HG03460 (cell line): ENCODE data around the gene ITIH1.

ENCODE experiments used
- ATAC-seq: cut with Tn5 transposase; IDR thresholded peaks from one replicate; pipeline ENCODE4 v1.9.1; 2021; ENCODE audit not compliant: unreplicated experiment

ITIH1 gene

DNA sequence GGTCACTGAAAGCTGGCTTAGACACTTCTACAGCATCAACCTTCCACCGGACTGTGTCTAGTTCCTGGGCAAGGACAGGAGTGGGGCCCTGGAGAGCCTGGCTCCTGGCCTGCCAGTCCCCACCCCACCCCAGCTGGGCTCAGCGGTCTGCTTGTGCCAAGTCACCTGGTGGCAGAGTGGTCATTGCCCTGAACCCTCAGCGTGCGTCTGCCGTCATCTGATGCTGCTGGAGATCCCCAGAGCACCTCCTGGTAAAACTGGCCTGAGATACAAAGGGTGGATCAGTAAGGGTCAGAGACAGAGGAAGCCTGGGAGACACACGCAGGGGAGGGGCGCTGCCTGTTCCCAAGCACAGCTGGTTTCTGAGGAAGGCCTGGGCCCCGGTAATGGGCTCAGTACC is 36.4 kb downstream of the ITIH1 start:
- no peak for ATAC-seq

DNA sequence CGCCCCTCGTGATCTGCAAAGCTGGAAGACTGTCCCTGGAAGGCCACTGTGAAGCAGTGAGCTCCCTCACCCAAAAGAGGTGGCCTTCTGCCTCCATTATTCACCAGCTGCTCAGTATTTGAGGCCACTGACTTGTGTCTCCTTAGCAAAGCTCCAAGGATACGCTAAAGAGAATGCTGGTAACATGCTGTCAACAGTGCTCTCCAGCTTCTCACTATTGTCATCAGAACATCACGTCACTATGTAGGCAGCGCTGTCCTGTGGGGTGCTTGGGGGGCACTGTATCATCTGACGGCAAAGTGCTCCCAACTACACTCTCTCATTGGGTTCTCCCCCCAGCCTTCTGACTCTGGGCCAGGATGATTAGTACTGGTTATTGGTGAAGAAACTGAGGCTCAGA is 38.8 kb downstream of the ITIH1 start:
- ATAC-seq, result no peak

DNA sequence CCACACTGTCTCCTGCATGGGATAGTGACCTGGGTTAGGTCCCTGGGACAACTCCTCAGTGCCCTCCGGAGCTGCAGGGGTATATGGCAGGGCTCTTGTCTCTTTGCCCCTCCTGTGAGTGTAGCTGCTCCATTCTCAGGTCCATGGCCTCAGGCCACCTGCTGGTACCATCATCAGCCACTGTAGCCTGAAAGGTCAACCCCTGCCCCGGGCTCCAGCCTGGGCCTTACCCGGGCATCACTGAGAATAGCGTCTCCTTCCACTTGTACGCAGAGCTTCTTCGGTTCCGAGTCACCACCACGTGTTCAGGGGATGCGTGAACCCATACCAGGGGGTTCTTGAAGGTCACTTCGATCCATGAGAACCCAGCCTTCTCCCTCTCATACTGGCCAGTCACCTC is 39.3 kb downstream of the ITIH1 start:
- ATAC-seq, result no peak

DNA sequence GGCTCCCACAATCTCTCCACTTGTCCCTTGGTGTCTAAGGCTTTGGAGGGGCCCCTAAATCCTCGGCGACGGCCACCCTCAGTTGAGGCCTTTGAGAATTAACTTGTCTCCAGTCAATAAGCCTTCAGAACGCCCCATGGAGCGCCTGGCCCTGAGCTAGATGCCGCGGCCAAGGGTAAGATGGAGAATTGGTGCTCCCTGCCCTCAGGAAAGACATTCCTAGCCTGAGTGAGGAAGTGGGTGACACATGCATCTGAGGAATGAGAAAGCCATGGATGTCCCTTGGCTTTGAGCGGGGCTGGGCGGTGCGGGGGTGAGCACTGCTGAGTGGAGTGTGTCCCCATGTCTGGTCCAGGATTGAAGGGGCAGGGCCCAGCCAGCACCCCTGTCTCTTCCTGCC is 39.8 kb downstream of the ITIH1 start:
- ATAC-seq, result no peak

GRCh38 chr3:52817860-52818259 is 40.5 kb downstream of the ITIH1 start:
- no peak for ATAC-seq

DNA sequence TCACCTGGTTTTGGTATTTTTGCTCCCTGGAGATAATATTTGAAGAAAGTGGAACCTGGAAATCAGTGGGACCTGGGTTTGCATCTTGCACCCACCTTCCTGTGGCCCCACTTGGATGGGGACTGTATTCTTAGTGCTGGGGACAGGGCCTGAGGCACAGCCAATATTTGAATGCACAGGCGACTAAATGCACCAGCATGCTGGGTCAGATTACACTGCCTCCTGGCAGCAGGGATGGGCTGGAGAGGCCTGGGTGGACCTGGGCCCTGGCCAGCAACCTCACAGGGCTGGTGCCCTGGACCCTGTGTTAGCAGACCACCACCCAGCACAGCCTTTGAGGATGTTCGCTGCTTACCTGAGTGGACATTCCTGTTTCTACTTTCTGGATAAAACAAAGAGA is 42.5 kb downstream of the ITIH1 start:
- no peak for ATAC-seq

GRCh38 chr3:52820736-52821135 is 43.3 kb downstream of the ITIH1 start:
- ATAC-seq, result no peak

DNA sequence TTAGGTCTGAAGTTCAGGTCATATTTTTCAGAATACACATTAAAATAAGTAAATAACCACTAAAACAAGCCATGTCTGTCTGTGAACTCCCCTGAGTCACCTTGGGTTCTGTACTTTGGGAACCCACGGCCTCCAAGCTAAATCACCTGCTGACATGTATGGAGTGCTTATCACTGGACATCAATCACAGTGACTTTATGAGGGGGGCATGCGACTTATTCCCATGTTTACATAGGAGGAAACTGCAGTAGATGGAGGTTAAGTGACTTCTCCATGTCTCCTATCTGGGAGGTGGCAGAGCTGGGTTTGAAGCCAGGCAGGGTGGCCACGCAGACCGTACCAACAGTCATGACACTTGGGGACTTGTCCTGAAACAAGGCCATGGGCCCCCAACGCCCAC is 45.0 kb downstream of the ITIH1 start:
- ATAC-seq, result no peak

- ATAC-seq, result no peak
Observed at GRCh38 chr3:52824037-52824436, 46.6 kb downstream of the ITIH1 start.

DNA sequence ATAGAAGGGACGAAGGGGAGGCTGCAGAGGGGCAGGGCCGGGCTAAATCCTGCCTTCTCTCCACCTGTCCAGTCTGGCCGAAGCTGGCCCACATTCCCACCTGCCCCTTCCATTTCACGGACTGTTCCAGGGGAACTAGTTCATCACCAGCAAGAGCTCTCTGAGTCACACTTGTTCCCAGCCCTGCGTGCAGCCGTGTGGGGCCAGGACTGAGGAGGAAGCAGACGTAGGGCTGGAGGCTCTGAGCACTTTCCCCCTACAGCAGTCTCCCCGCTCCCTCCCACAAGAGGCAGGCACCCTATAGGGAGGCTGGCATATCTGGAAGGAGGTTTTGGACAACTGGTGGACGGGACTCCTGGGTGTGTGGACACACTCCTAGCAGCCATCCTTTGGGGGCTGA is 50.0 kb downstream of the ITIH1 start:
- ATAC-seq, result no peak

DNA sequence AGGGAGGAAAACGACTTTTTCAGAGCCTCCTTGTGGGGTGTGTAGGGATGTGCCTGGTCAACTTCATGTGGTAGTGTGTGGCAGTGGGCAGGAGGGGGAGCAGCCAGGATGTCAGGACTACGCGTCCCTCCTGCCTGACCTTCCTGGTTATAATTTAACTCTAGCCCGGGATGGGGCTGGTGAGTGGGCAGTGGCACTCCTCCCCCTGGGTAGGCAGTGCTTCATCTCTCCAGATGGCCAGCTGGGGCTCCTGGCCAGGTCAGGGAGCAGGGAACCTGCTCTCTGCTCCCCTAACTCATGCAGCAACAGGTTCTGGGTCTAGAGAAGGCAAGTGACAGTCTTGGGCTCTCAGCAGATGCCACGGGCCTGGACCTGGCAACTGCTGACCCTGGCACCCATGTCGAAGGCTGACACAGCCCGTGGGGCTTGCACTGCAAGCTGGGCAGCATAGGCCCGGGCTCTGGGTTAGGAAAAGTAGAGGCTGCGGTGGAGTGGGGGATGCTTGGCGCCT is 50.5 kb downstream of the ITIH1 start:
- ATAC-seq, result no peak

DNA sequence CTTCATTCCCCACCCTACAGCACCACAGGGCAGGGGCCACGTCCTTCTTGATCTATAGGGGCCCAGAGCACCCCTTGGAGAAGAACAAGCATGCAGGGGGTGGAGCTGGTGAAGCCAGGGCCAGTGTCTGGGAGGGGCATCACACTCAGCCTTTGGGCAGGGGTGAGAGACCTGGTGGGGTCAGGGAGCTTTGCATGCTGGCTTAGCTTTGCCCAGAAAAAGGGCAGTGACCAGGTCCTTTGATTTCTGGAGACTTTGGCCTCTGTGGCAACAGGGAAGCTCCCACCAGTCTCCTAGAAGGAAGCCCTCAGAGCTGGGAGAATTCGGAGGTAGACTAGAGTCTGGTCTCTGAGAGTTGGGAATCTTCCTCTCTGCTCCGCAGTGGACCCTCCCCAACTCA is 52.1 kb downstream of the ITIH1 start:
- ATAC-seq, result no peak

DNA sequence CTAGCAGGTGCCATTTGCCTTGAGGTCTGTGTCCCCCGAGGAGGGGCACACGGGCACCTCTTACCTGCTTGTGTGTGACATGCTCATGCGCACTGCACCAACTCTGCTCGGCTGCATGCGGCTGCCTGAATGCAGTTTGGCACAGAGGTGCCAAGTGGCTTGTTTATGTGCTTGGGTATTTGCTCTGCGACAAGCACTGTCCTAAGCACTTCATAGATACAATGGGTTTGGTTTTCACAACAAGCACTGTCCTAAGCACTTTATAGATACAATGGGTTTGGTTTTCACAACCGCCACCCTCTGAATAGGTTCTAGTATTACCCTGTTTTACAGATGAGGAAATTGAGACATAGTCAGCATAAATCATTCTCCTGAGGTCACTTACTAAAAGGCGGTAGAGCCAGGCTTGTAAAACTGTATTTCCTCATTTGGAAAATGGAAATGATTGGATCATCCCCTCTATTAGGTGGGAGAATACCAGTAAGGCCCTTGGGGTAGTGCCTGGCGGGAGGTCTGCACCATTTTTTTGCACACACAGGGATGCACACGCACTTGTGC is 52.6 kb downstream of the ITIH1 start:
- ATAC-seq, result no peak

DNA sequence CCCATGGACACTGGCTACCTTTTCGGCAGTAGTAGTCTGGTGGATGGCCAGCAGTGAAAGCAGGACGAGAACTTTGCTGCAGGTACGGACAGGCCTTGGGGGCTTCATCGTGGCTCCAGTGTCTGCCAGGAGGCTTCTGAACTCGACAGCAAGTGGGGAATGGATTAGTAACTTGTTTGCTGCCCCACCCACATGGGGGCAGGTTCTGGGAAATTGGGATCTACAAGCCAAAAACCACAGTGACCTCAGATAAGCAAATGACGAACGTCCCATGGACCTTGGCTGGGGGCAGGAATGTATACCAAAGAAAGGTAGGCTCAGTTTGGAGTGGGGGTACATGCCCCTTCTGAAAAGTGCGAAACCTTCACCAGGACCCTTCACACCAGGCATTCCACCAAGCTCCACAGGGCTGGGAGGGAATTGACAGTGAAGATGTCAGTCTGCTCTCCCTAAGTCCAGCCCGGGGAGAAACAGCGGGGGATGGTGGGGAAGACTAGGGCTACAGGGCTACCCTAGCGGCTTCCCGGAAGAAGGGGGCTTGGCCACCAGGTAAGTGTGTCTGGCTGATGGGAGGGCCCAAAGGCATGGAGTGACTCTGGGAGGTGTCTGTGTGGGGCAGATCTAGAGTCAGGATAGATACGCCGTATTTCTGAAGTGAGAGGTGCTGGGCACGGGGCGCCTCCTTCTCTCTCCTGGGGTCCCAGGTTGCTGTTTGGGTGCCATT is 53.3 kb downstream of the ITIH1 start, which contains the start of gene ITIH4:
TSS of gene ITIH4 (minus strand) at position 138 of the 724 bp plus-strand sequence. CDS start at position 108, 30 bp downstream.
- ATAC-seq, result no peak

DNA sequence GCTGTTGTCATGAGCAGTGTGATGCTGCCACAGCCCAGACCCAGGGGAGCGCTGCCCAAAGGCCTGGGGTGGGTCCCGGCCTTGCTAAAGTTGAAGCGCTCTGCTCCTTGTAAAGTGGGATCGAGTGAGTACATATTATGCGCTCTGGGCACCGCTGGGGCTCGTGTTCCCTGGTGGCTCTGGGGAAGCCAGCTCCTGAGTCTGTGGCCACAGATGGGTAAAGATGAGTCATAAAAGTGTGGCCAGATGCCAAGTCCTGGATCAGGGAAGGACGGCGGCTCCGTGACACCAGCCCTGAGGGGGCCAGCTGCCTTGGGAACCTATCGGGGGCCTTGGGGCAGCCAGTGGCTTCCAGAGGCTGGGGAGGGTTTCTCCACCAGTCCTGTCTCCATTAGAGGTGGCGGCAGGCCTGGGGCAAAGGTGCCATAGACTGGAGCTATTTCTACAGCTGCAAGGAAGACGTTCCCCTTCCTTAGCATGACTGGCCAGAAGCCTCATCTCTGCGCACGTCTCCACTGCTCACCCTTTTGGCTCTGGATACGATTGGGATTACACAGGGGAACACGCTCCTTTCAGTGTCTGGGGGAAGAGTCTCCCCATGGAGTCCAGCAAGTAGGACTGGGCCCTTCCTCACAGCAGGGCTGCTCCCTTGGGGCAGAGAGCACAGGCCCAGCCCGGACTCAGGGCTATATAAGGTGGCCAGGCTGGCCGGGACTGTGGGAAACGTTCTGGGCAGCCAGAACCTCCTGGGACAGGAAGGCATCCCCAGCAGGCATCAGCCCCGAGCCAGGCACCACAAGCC is 54.3 kb downstream of the ITIH1 start:
- no peak for ATAC-seq

GRCh38 chr3:52833202-52833601 is 55.8 kb downstream of the ITIH1 start:
- ATAC-seq, result no peak

GRCh38 chr3:52834871-52835501 is 57.6 kb downstream of the ITIH1 start, which contains the start of gene MUSTN1:
Gene MUSTN1, minus strand, starts transcription at chr3:52835019. Its CDS starts 71 bp downstream, at chr3:52834948.
- no peak for ATAC-seq

GRCh38 chr3:52835766-52836470 is 58.5 kb downstream of the ITIH1 start:
- ATAC-seq, result no peak

DNA sequence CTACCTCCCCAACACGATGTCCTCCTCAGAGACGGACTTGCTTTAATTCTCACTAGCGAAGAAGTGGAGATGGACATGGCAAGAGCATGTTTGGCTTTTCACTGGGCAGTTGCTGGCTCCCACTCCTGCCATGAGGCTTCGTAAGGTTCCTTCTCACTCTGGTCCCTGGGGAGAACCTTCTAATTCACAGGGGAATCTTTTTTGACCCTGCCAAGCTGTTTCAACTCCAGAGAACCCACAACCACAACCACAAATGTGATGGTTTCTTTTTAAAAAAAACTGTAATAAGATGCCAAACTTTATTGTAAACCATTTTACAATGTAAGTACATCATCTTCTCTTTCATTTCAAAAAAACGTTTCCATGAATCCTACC is 59.1 kb downstream of the ITIH1 start:
- no peak for ATAC-seq

GRCh38 chr3:52836986-52837385 is 59.6 kb downstream of the ITIH1 start:
- ATAC-seq, result no peak
